NCI-H2107 treated with DMSO at 0.1 percent for 48 hours (cell line): Measurements from ENCODE around the gene DLG2.
"Not testable (repeated sequence)": the region's sequence is repeated elsewhere in the genome, so short reads cannot be mapped to it uniquely, and the experiment has no call there.

Experiments
- DNase-seq: peaks from one replicate; lab custom pipeline; 2025; ENCODE audit not compliant: unreplicated experiment; lab: John Stamatoyannopoulos, UW

DLG2 gene

DNA sequence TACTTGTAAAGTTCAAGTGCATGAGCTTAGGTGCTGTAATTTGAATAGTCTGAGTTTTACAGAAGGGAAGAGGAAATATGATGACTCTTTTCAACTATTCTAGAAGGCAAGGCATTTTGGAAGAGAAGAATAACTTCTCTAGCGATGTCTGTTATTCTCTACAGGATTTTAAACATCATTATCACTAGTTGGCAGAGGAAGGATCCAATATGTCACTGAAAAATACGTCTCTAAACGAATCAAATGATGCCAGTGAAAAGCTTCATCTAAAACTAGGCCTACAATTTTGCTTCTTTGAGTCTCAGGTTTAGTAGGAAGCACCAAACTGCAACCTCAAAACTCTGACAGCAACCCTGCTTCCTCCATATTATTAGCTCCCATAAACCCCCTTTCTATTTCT, 581.4 kb downstream of the DLG2 start:
- no peak for DNase-seq

DNA sequence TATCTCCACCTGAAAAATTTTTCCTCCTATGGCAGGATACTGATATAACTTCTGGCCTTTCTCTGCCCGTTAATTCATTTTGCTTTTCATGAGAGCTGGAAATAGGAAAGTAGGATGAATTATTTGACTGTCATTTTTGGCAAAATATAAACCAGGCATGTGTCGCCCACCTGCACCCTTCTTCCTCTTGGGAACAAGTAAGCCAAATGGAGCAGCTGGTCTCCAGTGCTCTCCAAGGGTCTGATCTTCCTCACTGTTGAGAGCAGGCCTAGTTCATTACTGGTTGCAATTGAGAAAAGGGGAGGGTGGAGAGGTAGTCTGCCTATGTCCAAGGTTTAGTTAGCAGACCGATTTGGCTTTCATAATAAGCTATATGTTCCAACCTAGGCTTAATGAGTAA, 582.2 kb downstream of the DLG2 start:
- no peak for DNase-seq

DNA sequence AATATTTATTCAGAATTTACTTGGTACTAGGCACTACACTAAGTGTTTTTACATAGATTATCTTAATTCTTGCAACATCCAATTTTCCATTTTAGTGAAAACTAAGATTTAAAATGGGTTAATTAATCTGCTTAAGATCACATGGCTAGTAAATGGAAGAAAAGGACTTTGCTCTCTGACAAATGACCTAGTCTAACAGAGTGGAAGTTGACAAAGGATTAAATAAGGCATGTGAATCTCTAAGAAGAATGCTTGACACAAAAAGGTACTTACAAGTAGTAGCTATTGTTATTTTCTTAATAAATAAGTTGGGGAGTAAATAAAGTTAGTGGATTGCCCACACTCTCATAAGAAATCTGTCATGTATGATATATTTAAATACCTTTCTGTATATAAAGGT, 584.8 kb downstream of the DLG2 start:
- no peak for DNase-seq

GRCh38 chr11:85040166-85040565, 587.0 kb downstream of the DLG2 start:
- DNase-seq = no peak

DNA sequence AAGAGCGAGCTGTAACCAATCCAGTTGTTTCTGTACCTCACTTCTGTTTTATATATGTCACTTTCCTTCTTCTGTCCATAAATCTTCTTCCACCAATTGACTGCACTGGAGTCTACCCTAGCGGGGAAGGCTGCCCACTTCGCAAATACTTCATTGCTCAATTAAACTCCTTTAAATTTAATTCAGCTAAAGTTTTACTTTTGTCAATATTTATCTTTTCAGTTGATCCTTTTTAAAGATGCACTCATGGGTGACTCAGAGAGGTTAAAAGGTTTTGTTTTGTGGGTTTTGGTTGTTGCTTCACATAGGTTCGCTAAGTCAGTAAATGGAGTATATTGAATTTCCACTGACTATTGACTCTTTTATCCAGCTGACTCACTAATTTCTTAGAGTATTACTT, 597.2 kb downstream of the DLG2 start:
- no peak for DNase-seq

DNA sequence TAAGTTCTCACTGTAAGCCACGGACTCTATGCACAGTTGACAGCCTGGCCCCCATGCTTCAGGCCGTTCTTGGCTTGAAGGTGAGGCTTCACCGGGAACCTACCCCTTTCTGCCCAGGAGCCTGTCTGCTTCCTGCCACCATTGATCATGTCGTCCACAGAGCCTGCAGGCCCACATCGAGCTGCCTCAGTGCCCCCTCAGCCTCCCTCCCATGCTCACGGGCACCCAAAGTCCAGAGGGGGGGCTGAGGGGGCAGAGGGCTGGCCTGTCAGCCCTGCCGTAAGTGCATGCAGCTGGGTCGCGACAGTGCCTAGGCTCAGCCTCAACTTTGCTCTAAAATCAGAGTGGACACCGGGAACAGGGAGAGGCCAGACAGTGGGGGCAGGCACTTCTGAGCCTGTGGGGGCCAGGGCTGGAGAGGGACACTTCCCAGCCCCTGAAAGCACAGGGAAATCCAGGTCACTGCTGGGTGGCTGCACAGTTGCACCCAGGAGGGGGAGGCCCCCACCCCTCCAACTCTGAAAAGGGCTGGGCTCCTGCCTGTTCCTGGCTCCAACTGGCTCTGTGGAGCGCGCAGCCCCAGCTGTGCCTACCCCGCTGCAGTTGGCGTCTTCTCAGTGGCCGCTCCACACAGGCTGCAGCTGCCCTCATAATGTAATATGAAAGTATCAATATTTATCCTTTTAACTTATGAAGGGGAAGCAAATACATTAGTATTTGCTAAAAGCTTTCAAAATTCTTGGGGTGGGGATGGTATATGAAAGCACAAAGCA, 598.6 kb downstream of the DLG2 start:
- DNase-seq = no peak

GRCh38 chr11:85027346-85027745, 599.8 kb downstream of the DLG2 start:
- DNase-seq = no peak

DNA sequence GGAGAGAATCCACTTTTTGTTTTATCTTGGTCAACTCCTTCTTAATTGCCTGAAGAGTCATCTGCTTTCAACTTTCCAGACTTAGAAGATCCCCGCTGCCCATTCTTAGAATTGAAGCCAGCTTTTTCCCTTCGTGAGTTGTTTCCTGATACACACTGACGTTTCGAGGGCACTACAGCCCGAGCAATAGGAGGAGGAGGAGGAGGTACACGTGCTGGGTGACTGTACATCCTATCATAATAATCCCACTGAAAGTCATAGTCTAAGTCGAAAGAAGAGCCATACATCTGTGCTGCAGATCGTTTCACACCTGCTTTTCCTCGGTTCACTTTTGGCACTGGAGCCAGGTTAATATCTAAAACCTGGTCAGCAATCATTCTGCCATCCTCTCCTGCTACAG, 606.1 kb downstream of the DLG2 start:
- no peak for DNase-seq

DNA sequence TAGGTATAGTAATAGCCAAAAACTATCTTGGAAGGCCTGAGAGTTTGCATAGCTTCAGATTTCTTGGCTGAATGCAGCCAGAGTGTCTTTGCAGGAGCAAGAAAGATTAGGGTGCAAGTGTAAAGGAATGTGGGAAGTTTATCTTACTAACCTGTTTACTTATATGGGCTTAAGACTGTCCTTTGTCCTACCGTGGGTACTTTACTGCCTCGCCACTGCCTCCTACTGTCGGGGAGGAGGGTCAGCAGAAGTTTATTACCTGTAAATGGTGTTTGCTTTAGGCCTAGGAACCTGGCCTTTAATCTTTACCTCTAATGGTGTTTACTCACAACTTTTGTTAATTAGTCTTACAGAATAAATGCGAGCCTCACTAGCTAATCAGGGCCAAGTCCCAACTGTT, 633.8 kb downstream of the DLG2 start:
- no peak for DNase-seq

GRCh38 chr11:84990141-84990540, 637.0 kb downstream of the DLG2 start:
- no peak for DNase-seq

DNA sequence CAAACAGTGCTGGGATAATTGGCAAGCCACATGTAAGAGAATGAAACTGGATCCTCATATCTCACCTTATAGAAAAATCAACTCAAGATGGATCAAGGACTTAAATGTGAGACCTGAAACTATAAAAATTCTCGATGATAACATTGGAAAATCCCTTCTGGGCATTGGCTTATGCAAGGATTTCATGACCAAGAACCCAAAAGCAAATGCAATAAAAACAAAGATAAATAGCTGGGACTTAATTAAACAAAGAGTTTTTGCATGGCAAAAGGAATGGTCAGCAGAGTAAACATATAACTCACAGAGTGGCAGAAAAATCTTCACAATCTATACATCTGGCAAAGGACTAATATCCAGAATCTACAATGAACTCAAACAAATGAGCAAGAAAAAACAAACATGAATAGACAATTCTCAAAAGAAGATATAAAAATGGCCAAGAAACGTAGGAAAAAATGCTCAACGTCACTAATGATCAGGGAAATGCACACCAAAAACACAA, 639.4 kb downstream of the DLG2 start:
- not testable (repeated sequence) for DNase-seq

DNA sequence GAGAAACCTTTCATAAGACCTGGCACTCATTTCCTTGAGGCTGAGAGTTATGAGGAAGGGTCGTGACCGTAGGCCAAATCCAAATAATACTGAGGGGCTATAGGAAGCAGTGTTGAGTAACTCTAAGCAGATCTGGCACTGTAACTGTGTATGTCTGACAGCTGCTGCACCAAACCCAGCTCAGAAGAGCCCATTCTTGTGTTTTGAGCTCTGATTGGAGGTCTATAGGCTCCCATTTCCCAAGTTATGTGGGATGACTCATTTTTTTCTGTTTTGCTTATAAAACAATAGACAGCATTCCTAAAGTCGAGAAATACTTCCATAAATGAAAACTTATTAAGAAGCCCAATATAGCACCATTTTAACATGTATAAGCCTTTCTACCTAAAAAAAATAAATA, 645.8 kb downstream of the DLG2 start:
- DNase-seq = no peak

GRCh38 chr11:84969103-84969502, 658.0 kb downstream of the DLG2 start:
- DNase-seq = no peak

- no peak for DNase-seq
Measured at GRCh38 chr11:84965484-84965883, 661.7 kb downstream of the DLG2 start.

DNA sequence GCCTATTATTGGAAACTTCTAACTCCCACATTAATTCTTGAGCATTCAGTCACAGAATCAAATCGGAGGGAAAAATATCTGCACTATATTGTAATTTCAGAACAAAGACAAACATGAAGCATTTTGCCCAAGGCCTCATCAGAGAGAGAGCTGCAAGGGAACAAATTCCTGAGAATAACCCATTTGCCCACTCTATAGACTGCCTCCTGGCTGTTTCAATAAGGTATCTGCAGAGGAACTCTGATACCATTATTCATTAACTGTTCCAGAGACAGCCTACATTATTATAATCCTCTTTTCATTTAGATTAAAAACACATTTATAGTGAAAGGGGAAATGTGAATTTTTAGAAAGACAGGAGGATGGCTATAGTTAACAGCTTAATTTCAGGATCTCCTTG, 663.9 kb downstream of the DLG2 start:
- DNase-seq = no peak

GRCh38 chr11:84962018-84962417, 665.1 kb downstream of the DLG2 start:
- DNase-seq = no peak

DNA sequence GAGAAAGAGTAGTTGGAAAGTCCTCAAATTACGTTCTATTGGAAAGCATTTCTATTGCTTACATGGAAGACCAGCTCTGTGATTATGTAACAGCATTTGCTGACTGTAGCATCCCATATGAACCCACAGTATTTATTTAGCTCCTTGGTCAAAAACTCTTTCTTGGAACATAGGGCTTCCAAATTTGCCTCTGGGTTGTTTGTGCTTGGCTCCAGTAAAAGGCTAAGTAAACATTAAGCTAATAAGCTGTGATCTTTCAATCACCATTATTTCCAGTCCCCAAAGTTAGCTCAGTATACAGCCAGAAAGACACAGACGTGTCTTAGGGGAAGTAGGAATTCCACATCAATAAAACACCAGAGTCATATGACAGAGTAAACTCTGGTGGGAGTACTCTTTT, 668.8 kb downstream of the DLG2 start:
- no peak for DNase-seq

GRCh38 chr11:84950569-84951270, 676.4 kb downstream of the DLG2 start:
- no peak for DNase-seq

GRCh38 chr11:84947970-84948580, 679.1 kb downstream of the DLG2 start:
- no peak for DNase-seq

GRCh38 chr11:84947070-84947469, 680.1 kb downstream of the DLG2 start:
- DNase-seq = no peak

DNA sequence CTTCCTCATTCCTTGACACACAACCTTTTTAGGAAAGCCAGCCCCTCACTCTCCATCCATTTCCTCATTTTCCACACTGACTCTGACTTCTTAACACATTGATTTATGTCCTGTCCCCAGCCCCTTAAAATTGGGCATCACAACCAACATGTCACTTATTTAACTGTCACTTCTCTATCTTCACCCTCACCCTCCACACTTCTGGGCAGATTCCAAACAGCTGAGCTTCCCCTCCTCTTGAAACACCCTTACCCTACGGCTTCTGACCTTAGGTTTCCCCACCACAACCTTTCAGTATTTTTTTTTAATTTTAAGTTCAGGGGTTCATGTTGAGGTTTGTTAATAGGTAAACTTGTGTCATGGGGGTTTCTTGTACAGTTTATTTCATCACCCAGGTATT, 696.3 kb downstream of the DLG2 start:
- DNase-seq = no peak

- DNase-seq = no peak
Measured at GRCh38 chr11:84929738-84930137, 697.4 kb downstream of the DLG2 start.
